GM19468 (cell line): ENCODE measurements around the gene ETHE1.

Experiments used
- ATAC-seq: cut with Tn5 transposase; IDR thresholded peaks from one replicate; pipeline ENCODE4 v1.9.1; 2021; ENCODE audit warnings: mild to moderate bottlenecking, moderate library complexity, moderate number of reproducible peaks; ENCODE audit not compliant: unreplicated experiment; ENCODE audit errors: extremely low read depth

Gene ETHE1

GRCh38 chr19:43498233-43498842, 28.7 kb downstream of the ETHE1 start:
- no peak for ATAC-seq

- no peak for ATAC-seq
Measured at GRCh38 chr19:43496960-43497359, 30.0 kb downstream of the ETHE1 start.

GRCh38 chr19:43495082-43495481, 31.9 kb downstream of the ETHE1 start:
- ATAC-seq = no peak

GRCh38 chr19:43490759-43491158, 36.2 kb downstream of the ETHE1 start:
- ATAC-seq = no peak

- ATAC-seq = no peak
Measured at GRCh38 chr19:43489979-43490599, 36.9 kb downstream of the ETHE1 start.

GRCh38 chr19:43489310-43489709, 37.7 kb downstream of the ETHE1 start:
- no peak for ATAC-seq

- ATAC-seq = no peak
Measured at GRCh38 chr19:43488179-43488578, 38.8 kb downstream of the ETHE1 start.

GRCh38 chr19:43486412-43486811, 40.6 kb downstream of the ETHE1 start:
- ATAC-seq = no peak

GRCh38 chr19:43485951-43486350, 41.0 kb downstream of the ETHE1 start:
- no peak for ATAC-seq

GRCh38 chr19:43483281-43483680, 43.7 kb downstream of the ETHE1 start:
- ATAC-seq = no peak

GRCh38 chr19:43482193-43482592, 44.8 kb downstream of the ETHE1 start:
- no peak for ATAC-seq

- ATAC-seq = no peak
Measured at GRCh38 chr19:43481701-43482100, 45.3 kb downstream of the ETHE1 start.

- ATAC-seq = no peak
Measured at GRCh38 chr19:43480574-43480973, 46.4 kb downstream of the ETHE1 start.

GRCh38 chr19:43479961-43480561, 46.9 kb downstream of the ETHE1 start:
- no peak for ATAC-seq

GRCh38 chr19:43479226-43479625, 47.8 kb downstream of the ETHE1 start:
- ATAC-seq = no peak

- ATAC-seq = no peak
Measured at GRCh38 chr19:43478323-43478722, 48.7 kb downstream of the ETHE1 start.

GRCh38 chr19:43476606-43477005, 50.4 kb downstream of the ETHE1 start:
- no peak for ATAC-seq

GRCh38 chr19:43474986-43475705, 51.9 kb downstream of the ETHE1 start:
- ATAC-seq = peak; percentile 26

- no peak for ATAC-seq
Measured at GRCh38 chr19:43474487-43474886, 52.5 kb downstream of the ETHE1 start.

GRCh38 chr19:43471091-43471490, 55.9 kb downstream of the ETHE1 start:
- ATAC-seq = no peak

GRCh38 chr19:43470288-43470687, 56.7 kb downstream of the ETHE1 start:
- no peak for ATAC-seq
